Left lung (tissue), 10 donors: ENCODE results near the gene ATXN1. TPM values are rescaled to one million over a fixed set of nuclear protein-coding genes. Genes with fewer than 3 reads are reported as not detected.
"Not testable (repeated sequence)": the region's sequence is repeated elsewhere in the genome, so short reads cannot be mapped to it uniquely, and the experiment has no call there.

ENCODE experiments used
- ATAC-seq: fragments of 200-7000 bp; cut with Tn5 transposase; one replicate; pipeline ENCODE4 v1.9.1; 2020; ENCODE audit warnings: moderate library complexity
- DNase-seq, 4 donors: peaks; one replicate each; pipeline ENCODE4 v3.0.0-alpha.2; 2013 to 2020
- H3K27ac ChIP-seq, 2 donors: fragments of 200-600 bp; sonication (generic) in 1 of 2; one replicate each; pipeline versions ENCODE4 v1.5.0 to v1.8.0; 2020 to 2021
- H3K27me3 ChIP-seq, 2 donors: fragments of 200-600 bp; sonication (generic) in 1 of 2; one replicate each; pipeline versions ENCODE4 v1.5.0 to v1.8.0; 2020 to 2021
- H3K36me3 ChIP-seq, 2 donors: fragments of 200-600 bp; sonication (generic) in 1 of 2; one replicate each; pipeline versions ENCODE4 v1.5.0 to v1.8.0; 2020 to 2021
- H3K4me1 ChIP-seq, 2 donors: fragments of 200-600 bp; one replicate each; pipeline ENCODE4 v1.8.0; 2021
- H3K4me3 ChIP-seq, 2 donors: fragments of 200-600 bp; sonication (generic) in 1 of 2; one replicate each; pipeline versions ENCODE4 v1.5.0 to v1.8.0; 2020 to 2021; ENCODE audit warnings: mild to moderate bottlenecking in 1 of 2
- H3K9me3 ChIP-seq, 2 donors: fragments of 200-600 bp; sonication (generic) in 1 of 2; one replicate each; pipeline versions ENCODE4 v1.5.0 to v1.8.0; 2020 to 2021
- CTCF ChIP-seq, 2 donors: fragments of 200-600 bp; sonication (generic) in 1 of 2; IDR thresholded peaks; one replicate each; pipeline versions ENCODE4 v1.5.0 to v1.8.0; 2021; ENCODE audit warnings: antibody characterized with exemption in 2 of 2
- intact Hi-C, 2 donors: fragments of 100-400 bp; cut with DNase I; formaldehyde crosslinking; loops; one replicate each; pipeline versions ENCODE4 v1.11.2 to v1.14.2; 2022
- polyA plus RNA-seq, 6 donors: library from polyadenylated mRNA; unstranded; fragments of 120-200 nt; gene quantifications; one replicate each; pipeline ENCODE4 v1.2.1, GENCODE V29; 2013; ENCODE audit not compliant: insufficient read length in 6 of 6
- total RNA-seq, 2 donors: library from RNA; stranded (reverse); fragmentation: NEBNext Ultra II Directional; extraction: Animal tissue kit (Norgen Biotek cat#: 25700); gene quantifications; one replicate each; pipeline ENCODE4 v1.2.1, GENCODE V29; 2021
- donor health status: DM: no; HTN: yes; CAD: no.
- donor health status: DM: no; HTN: no; CAD: no.

The ATXN1 gene
- total and polyA plus RNA-seq, 8 donors = 23.3 to 67.4 (median 27.3) TPM

- Histone ChIP-seq H3K27ac (no peak overlapping the region), H3K4me1 (no peaks in the 10 kb centered on the region), H3K27me3 (no peaks in the 10 kb centered on the region), H3K4me3 (no peak overlapping the region), H3K9me3 (no peaks in the 10 kb centered on the region), H3K36me3 (no peaks in the 10 kb centered on the region)
- intact Hi-C loops = no loop called here
- ATAC-seq = no peak
- no peak for DNase-seq
- TF ChIP-seq CTCF (IDR thresholded peaks at IDR 0.05) = no peak
Measured at GRCh38 chr6:16264785-16265184, 496.5 kb downstream of the ATXN1 start.

- H3K4me3 ChIP-seq, ATAC-seq, DNase-seq, H3K27ac ChIP-seq, H3K4me1 ChIP-seq, intact Hi-C loops, H3K9me3 ChIP-seq, H3K27me3 ChIP-seq, H3K36me3 ChIP-seq: not testable (repeated sequence)
Measured at GRCh38 chr6:16263464-16264099, 497.7 kb downstream of the ATXN1 start.

- intact Hi-C loops, H3K27ac ChIP-seq, H3K36me3 ChIP-seq, H3K27me3 ChIP-seq, DNase-seq, H3K4me1 ChIP-seq, ATAC-seq, H3K4me3 ChIP-seq, H3K9me3 ChIP-seq: not testable (repeated sequence)
Measured at GRCh38 chr6:16262773-16263172, 498.5 kb downstream of the ATXN1 start.

GRCh38 chr6:16260602-16261001 lies 500.7 kb downstream of the ATXN1 start:
- ATAC-seq, H3K27ac ChIP-seq, intact Hi-C loops, H3K36me3 ChIP-seq, H3K27me3 ChIP-seq, H3K4me1 ChIP-seq, H3K4me3 ChIP-seq, H3K9me3 ChIP-seq, DNase-seq: not testable (repeated sequence)

- H3K27ac ChIP-seq, intact Hi-C loops, H3K9me3 ChIP-seq, DNase-seq, H3K4me3 ChIP-seq, H3K36me3 ChIP-seq, ATAC-seq, H3K4me1 ChIP-seq, H3K27me3 ChIP-seq: not testable (repeated sequence)
Measured at GRCh38 chr6:16259604-16260003, 501.7 kb downstream of the ATXN1 start.

- ATAC-seq = no peak
- intact Hi-C loops = no loop called here
- Histone ChIP-seq H3K36me3 (no peaks in the 10 kb centered on the region), H3K27ac (no peak overlapping the region), H3K27me3 (no peaks in the 10 kb centered on the region), H3K4me1 (no peaks in the 10 kb centered on the region), H3K4me3 (no peak overlapping the region), H3K9me3 (no peaks in the 10 kb centered on the region)
- no peak for DNase-seq
- TF ChIP-seq CTCF (IDR thresholded peaks at IDR 0.05) = no peak
Measured at GRCh38 chr6:16258709-16259075, 502.6 kb downstream of the ATXN1 start.

- no peaks in the 10 kb centered on the region for H3K36me3 ChIP-seq
- no peak for DNase-seq
- H3K4me1 ChIP-seq = no peaks in the 10 kb centered on the region
- no peak overlapping the region for H3K4me3 ChIP-seq
- H3K27me3 ChIP-seq = no peaks in the 10 kb centered on the region
- peak; percentile 31 for ATAC-seq
- H3K9me3 ChIP-seq = no peaks in the 10 kb centered on the region
- no peak overlapping the region for H3K27ac ChIP-seq
- intact Hi-C loops = no loop called here
- TF ChIP-seq CTCF (IDR thresholded peaks at IDR 0.05) = no peak
Measured at GRCh38 chr6:16257999-16258708, 503.1 kb downstream of the ATXN1 start.
